Sigmoid colon (tissue), 4 donors: Measurements from ENCODE around the gene IL21R.

Experiments
- CTCF ChIP-seq, 4 experiments: fragments of 450-650 bp in 3 of 4; fragments of 200-600 bp in 1 of 4; IDR thresholded peaks; one replicate each; pipeline ENCODE4 v1.5.1; 2016 to 2019; ENCODE audit warnings: antibody characterized with exemption in 4 of 4, mild to moderate bottlenecking in 3 of 4, moderate library complexity in 2 of 4
- EP300 ChIP-seq, 4 donors: sonication (generic); formaldehyde crosslinking; IDR thresholded peaks; one replicate each; pipeline ENCODE4 v1.6.1; 2017; ENCODE audit warnings: antibody characterized with exemption in 4 of 4
- POLR2A ChIP-seq, 2 donors: fragments of 450-650 bp; IDR thresholded peaks; one replicate each; pipeline ENCODE4 v1.6.1; 2016; ENCODE audit warnings: antibody characterized with exemption in 2 of 2, mild to moderate bottlenecking in 2 of 2, moderate library complexity in 2 of 2

GRCh38 chr16:27476240-27476639, 74.3 kb downstream of the IL21R start:
- TF ChIP-seq EP300 (IDR thresholded peaks at IDR 0.05) = no peak
- no peak for TF ChIP-seq POLR2A (IDR thresholded peaks at IDR 0.05)
- no peak for TF ChIP-seq CTCF (IDR thresholded peaks at IDR 0.05)
